Stimulated activated CD4-positive, alpha-beta T cell treated with anti-CD3 and anti-CD28 coated beads, Interleukin-4, amount 100 ng/mL, for 24 hours (primary cell): ENCODE data around the gene MYOT.

Source experiments
- DNase-seq: peaks from one replicate; pipeline ENCODE4 v3.0.0-alpha.2; 2020

MYOT gene

DNA sequence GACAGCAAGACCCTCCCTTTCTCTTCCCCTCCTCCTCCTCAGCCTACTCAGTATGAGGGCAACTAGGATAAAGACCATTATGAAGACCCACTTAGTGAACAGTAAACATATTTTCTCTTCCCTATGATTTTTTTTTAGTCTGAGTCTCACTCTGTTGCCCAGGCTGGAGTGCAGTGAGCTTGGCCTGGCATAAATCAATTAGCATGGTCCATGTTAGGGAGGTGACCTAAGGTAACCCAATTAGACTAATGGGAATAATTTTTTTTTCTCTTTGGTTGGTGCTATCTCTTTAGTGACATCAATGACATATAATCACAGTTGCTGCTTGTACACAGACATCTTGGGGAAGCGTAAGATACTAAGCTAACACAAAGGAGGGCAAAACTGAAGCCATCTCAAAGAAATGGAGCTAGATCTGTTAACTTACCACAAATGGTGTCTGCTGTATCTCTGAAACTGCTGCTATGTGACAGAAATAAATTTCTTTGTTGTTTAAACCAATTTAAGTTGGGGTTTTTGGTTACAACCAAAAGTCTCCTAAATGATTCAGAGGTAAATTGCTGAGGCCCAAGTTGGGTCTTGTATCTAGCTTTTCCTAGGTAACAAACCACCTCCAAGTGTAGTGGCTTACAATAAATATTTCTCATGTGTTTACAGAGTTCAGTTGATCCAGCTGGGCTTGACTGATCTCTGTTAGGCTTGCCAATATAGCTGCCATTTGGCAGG, 34.9 kb downstream of the MYOT start:
- DNase-seq = no peak

DNA sequence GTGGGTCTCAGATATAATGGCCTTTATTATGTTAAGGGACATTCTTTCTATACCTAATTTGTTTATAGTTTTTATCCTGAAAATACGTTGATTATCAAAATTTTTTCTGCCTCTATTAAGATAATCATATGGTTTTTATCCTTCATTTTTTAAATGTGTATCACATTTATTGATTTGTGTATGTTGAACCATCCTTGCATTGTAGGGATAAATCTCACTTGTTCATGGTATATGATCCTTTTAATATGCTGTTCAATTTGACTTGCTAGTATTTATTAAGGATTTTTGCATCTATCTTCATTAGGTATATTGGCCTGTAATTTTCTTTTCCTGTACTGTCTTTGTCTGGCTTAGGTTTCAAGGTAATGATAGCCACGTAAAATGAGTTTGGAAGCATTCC, 47.1 kb downstream of the MYOT start:
- DNase-seq = no peak

DNA sequence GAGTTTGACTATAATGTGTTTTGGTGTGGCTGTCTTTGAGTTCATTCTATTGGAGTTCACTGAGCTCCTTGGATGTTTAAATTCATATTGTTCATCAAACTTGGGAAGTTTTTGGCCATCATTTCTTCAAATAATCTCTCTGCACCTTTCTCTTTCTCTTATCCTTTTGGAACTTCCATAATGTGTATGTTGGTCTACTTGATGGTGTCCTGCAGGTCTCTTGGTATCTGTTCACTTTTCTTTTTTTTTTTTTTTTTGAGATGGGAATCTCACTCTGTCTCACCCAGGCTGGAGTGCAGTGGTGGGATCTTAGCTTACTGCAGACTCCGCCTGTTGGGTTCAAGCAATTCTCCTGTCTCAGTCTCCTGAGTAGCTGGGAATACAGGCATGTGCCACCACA, 49.3 kb downstream of the MYOT start:
- DNase-seq = no peak

GRCh38 chr5:137921931-137922330, 54.3 kb downstream of the MYOT start:
- no peak for DNase-seq

- DNase-seq = no peak
Measured at GRCh38 chr5:137923856-137924255, 56.2 kb downstream of the MYOT start.

- no peak for DNase-seq
Measured at GRCh38 chr5:137932800-137933199, 65.1 kb downstream of the MYOT start.

DNA sequence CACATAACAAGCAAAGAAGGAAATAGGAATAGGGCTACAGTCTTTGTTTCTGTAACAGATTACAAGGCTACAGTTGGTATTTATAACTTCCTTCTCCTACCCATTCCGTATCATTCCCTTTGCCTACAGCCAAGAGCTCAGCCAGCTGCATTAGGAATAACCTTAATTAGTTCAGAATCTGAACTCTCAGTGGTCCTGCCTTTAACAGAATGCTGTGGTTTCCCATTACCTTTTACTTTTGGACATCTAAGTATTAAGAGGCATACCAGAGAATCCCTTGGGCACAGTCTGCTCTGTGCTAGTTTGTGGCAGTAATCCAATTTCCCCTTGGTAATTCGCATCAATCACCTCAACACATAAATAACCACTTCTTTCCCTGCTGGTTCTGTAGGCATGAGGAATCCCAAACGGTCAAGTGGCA, 65.8 kb downstream of the MYOT start:
- no peak for DNase-seq

DNA sequence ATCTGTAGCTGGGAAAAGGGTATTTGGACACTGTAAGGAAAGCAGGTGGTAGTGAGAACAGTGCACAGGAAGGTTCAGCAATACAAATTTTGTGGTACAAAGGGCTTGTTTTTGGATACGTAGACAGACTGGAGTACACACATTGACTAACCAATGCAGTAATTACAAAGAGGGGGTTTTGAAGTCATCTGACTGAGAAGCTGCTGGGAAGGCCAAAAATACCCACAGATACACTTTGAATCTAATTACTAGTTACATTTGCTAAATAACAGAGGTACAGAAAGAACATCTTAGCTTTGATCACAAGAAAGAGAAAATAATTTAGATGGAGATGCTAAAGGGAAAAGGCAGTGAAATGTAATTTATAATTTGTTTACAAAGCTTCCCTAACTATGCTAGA, 67.5 kb downstream of the MYOT start:
- no peak for DNase-seq

GRCh38 chr5:137935694-137936093, 68.0 kb downstream of the MYOT start:
- no peak for DNase-seq
